Nucleus accumbens (tissue), 56 donors: ENCODE measurements around the gene ANXA6.

Experiments used
- DNase-seq, 56 donors: peaks; one replicate each; lab custom pipeline; 2025; lab: John Stamatoyannopoulos, UW

Gene ANXA6

GRCh38 chr5:151086192-151086869 lies 71.2 kb downstream of the ANXA6 start:
- no peak for DNase-seq

GRCh38 chr5:151085517-151086041 lies 72.0 kb downstream of the ANXA6 start:
- no peak for DNase-seq

GRCh38 chr5:151084363-151084762 lies 73.2 kb downstream of the ANXA6 start:
- DNase-seq, result no peak

GRCh38 chr5:151083081-151083676 lies 74.4 kb downstream of the ANXA6 start:
- no peak for DNase-seq

- DNase-seq, result peak in 1 of 56 donors; percentile 22
Measured at GRCh38 chr5:151082282-151082902, 75.2 kb downstream of the ANXA6 start.

GRCh38 chr5:151081431-151082281 lies 75.9 kb downstream of the ANXA6 start:
- no peak for DNase-seq

- peak in 55 of 56 donors; percentile 40 to 95 (median 84) for DNase-seq
Measured at GRCh38 chr5:151080613-151081430, 76.8 kb downstream of the ANXA6 start, which contains the start of gene TNIP1. TNIP1 (minus strand) TSS chr5:151081034; CDS start chr5:151065095, 15,939 bp downstream.

- peak in 2 of 56 donors; percentile 7 to 23 for DNase-seq
Measured at GRCh38 chr5:151079838-151080612, 77.6 kb downstream of the ANXA6 start.

GRCh38 chr5:151078490-151079262 lies 78.9 kb downstream of the ANXA6 start:
- DNase-seq, result no peak

GRCh38 chr5:151077967-151078366 lies 79.6 kb downstream of the ANXA6 start:
- DNase-seq, result no peak

GRCh38 chr5:151077419-151077818 lies 80.2 kb downstream of the ANXA6 start:
- DNase-seq, result no peak

- DNase-seq, result no peak
Measured at GRCh38 chr5:151076616-151077015, 81.0 kb downstream of the ANXA6 start.

GRCh38 chr5:151075698-151076331 lies 81.8 kb downstream of the ANXA6 start:
- no peak for DNase-seq

- DNase-seq, result no peak
Measured at GRCh38 chr5:151074557-151074956, 83.0 kb downstream of the ANXA6 start.

- DNase-seq, result no peak
Measured at GRCh38 chr5:151073280-151073679, 84.3 kb downstream of the ANXA6 start.

- DNase-seq, result no peak
Measured at GRCh38 chr5:151072630-151073025, 85.0 kb downstream of the ANXA6 start.

GRCh38 chr5:151071848-151072629 lies 85.5 kb downstream of the ANXA6 start:
- DNase-seq, result no peak
